HEK293 (cell line): ENCODE measurements around the gene ABCC10.

ENCODE experiments used
- CTCF ChIA-PET: fragments of 350-600 bp; formaldehyde crosslinking; extraction: SDS; loops from one replicate; lab custom pipeline; 2021; ENCODE audit warnings: antibody characterized with exemption; lab: Yijun Ruan, JAX
- POLR2A ChIA-PET: fragments of 300-600 bp; formaldehyde crosslinking; extraction: SDS; loops from one replicate; lab custom pipeline; 2020; ENCODE audit warnings: antibody characterized with exemption, inconsistent platforms; lab: Yijun Ruan, JAX
- H3K27ac ChIP-seq: fragments of 200-500 bp; sonication (Bioruptor generic); 2 replicates; pipeline ENCODE4 v1.5.1; 2014; ENCODE audit warnings: low read depth, low read length, control low read depth, inconsistent platforms; ENCODE audit errors: extremely low read depth
- H3K36me3 ChIP-seq, 2 experiments: fragments of 200-500 bp in 1 of 2; sonication (Bioruptor generic) in 1 of 2; 1 replicate in 1 of 2; 2 replicates in 1 of 2; pipeline ENCODE4 v1.5.1; 2014 to 2017; ENCODE audit warnings: inconsistent platforms in 2 of 2, low read length in 2 of 2; ENCODE audit not compliant: control insufficient read depth in 2 of 2, insufficient read depth in 1 of 2
- H3K4me1 ChIP-seq: fragments of 200-500 bp; sonication (Bioruptor generic); 2 replicates; pipeline ENCODE4 v1.5.1; 2014; ENCODE audit warnings: mild to moderate bottlenecking, low read length, inconsistent platforms; ENCODE audit not compliant: control insufficient read depth, insufficient read depth
- H3K4me3 ChIP-seq: 2 replicates; pipeline ENCODE4 v1.5.1; 2011; ENCODE audit warnings: low read depth, mild to moderate bottlenecking, control low read depth, low read length, moderate library complexity
- H3K9me3 ChIP-seq: fragments of 200-500 bp; sonication (Bioruptor generic); 2 replicates; pipeline ENCODE4 v1.5.1; 2014; ENCODE audit warnings: low read depth, low read length, inconsistent platforms; ENCODE audit not compliant: control insufficient read depth, insufficient read depth
- HOXD13 ChIP-seq: sonication (generic); formaldehyde crosslinking; IDR thresholded peaks from 2 replicates; pipeline ENCODE4 v1.8.0; 2022; ENCODE audit warnings: missing genetic modification reagents, borderline replicate concordance
- IKZF3 ChIP-seq: fragments of 450-650 bp; IDR thresholded peaks from 2 replicates; pipeline ENCODE4 v1.5.0; 2018; ENCODE audit warnings: missing biosample characterization, mild to moderate bottlenecking, missing genetic modification characterization, moderate library complexity
- KLF8 ChIP-seq: fragments of 450-650 bp; formaldehyde crosslinking; IDR thresholded peaks from 2 replicates; pipeline ENCODE4 v1.5.1; 2016; ENCODE audit warnings: missing biosample characterization, missing genetic modification characterization
- KLF9 ChIP-seq: fragments of 450-650 bp; formaldehyde crosslinking; IDR thresholded peaks from 2 replicates; pipeline ENCODE4 v1.5.1; 2016; ENCODE audit warnings: missing biosample characterization, missing genetic modification characterization, low read depth
- SP3 ChIP-seq: fragments of 450-650 bp; formaldehyde crosslinking; IDR thresholded peaks from 2 replicates; pipeline ENCODE4 v1.5.1; 2016; ENCODE audit warnings: missing biosample characterization, missing genetic modification characterization
- TRIM28 ChIP-seq: IDR thresholded peaks from 2 replicates; pipeline ENCODE4 v1.6.1; 2011; ENCODE audit warnings: low read length, control low read depth, borderline replicate concordance
- ZBTB10 ChIP-seq: fragments of 450-650 bp; formaldehyde crosslinking; IDR thresholded peaks from 2 replicates; pipeline ENCODE4 v1.5.1; 2016; ENCODE audit warnings: missing biosample characterization, missing genetic modification characterization
- ZFHX2 ChIP-seq: fragments of 450-650 bp; formaldehyde crosslinking; conservative IDR thresholded peaks from 2 replicates; pipeline ENCODE4 v1.5.1; 2016; ENCODE audit warnings: missing biosample characterization, missing genetic modification characterization
- ZFP69B ChIP-seq: fragments of 450-650 bp; formaldehyde crosslinking; IDR thresholded peaks from 2 replicates; pipeline ENCODE4 v1.5.1; 2016; ENCODE audit warnings: missing biosample characterization, missing genetic modification characterization
- ZIC2 ChIP-seq: fragments of 450-650 bp; formaldehyde crosslinking; IDR thresholded peaks from 2 replicates; pipeline ENCODE4 v1.5.1; 2016; ENCODE audit warnings: missing biosample characterization, missing genetic modification characterization
- ZNF10 ChIP-seq: fragments of 450-650 bp; formaldehyde crosslinking; IDR thresholded peaks from 2 replicates; pipeline ENCODE4 v1.5.1; 2017; ENCODE audit warnings: missing biosample characterization, missing genetic modification characterization
- ZNF148 ChIP-seq: fragments of 450-650 bp; formaldehyde crosslinking; IDR thresholded peaks from 2 replicates; pipeline ENCODE4 v1.5.0; 2017; ENCODE audit warnings: missing biosample characterization, missing genetic modification characterization, borderline replicate concordance
- ZNF214 ChIP-seq: fragments of 450-650 bp; formaldehyde crosslinking; IDR thresholded peaks from 2 replicates; pipeline ENCODE4 v1.5.1; 2017; ENCODE audit warnings: missing biosample characterization, mild to moderate bottlenecking, missing genetic modification characterization, borderline replicate concordance
- ZNF404 ChIP-seq: fragments of 450-650 bp; formaldehyde crosslinking; IDR thresholded peaks from 2 replicates; pipeline ENCODE4 v1.5.1; 2017; ENCODE audit warnings: missing biosample characterization, missing genetic modification characterization
- ZNF48 ChIP-seq: fragments of 450-650 bp; formaldehyde crosslinking; IDR thresholded peaks from 2 replicates; pipeline ENCODE4 v1.5.1; 2016; ENCODE audit warnings: missing biosample characterization, missing genetic modification characterization
- ZNF548 ChIP-seq: fragments of 450-650 bp; formaldehyde crosslinking; IDR thresholded peaks from 2 replicates; pipeline ENCODE4 v1.5.1; 2016; ENCODE audit warnings: missing biosample characterization, missing genetic modification characterization
- ZNF549 ChIP-seq: fragments of 450-650 bp; IDR thresholded peaks from 2 replicates; pipeline ENCODE4 v1.5.1; 2018; ENCODE audit warnings: missing biosample characterization, missing genetic modification characterization, mild to moderate bottlenecking, inconsistent platforms, moderate library complexity
- ZNF560 ChIP-seq: fragments of 450-650 bp; formaldehyde crosslinking; IDR thresholded peaks from 2 replicates; pipeline ENCODE4 v1.5.1; 2017; ENCODE audit warnings: missing biosample characterization, missing genetic modification characterization, borderline replicate concordance
- ZNF561 ChIP-seq: fragments of 450-650 bp; IDR thresholded peaks from 2 replicates; pipeline ENCODE4 v1.5.1; 2018; ENCODE audit warnings: missing biosample characterization, missing genetic modification characterization, borderline replicate concordance
- ZNF707 ChIP-seq: fragments of 450-650 bp; formaldehyde crosslinking; IDR thresholded peaks from 2 replicates; pipeline ENCODE4 v1.5.1; 2016; ENCODE audit warnings: missing biosample characterization, missing genetic modification characterization
- ZNF768 ChIP-seq: fragments of 450-650 bp; formaldehyde crosslinking; IDR thresholded peaks from 2 replicates; pipeline ENCODE4 v1.5.1; 2018; ENCODE audit warnings: missing biosample characterization, mild to moderate bottlenecking, missing genetic modification characterization
- TF ChIP-seq, protein P1 (sequence below): fragments of 450-650 bp; formaldehyde crosslinking; IDR thresholded peaks from 2 replicates; pipeline ENCODE4 v1.5.1; 2016; ENCODE audit warnings: missing biosample characterization, missing genetic modification characterization
- TF ChIP-seq, protein P2 (sequence below): fragments of 450-650 bp; formaldehyde crosslinking; IDR thresholded peaks from 2 replicates; pipeline ENCODE4 v1.5.1; 2016; ENCODE audit warnings: missing biosample characterization, missing genetic modification characterization

The ABCC10 gene

DNA sequence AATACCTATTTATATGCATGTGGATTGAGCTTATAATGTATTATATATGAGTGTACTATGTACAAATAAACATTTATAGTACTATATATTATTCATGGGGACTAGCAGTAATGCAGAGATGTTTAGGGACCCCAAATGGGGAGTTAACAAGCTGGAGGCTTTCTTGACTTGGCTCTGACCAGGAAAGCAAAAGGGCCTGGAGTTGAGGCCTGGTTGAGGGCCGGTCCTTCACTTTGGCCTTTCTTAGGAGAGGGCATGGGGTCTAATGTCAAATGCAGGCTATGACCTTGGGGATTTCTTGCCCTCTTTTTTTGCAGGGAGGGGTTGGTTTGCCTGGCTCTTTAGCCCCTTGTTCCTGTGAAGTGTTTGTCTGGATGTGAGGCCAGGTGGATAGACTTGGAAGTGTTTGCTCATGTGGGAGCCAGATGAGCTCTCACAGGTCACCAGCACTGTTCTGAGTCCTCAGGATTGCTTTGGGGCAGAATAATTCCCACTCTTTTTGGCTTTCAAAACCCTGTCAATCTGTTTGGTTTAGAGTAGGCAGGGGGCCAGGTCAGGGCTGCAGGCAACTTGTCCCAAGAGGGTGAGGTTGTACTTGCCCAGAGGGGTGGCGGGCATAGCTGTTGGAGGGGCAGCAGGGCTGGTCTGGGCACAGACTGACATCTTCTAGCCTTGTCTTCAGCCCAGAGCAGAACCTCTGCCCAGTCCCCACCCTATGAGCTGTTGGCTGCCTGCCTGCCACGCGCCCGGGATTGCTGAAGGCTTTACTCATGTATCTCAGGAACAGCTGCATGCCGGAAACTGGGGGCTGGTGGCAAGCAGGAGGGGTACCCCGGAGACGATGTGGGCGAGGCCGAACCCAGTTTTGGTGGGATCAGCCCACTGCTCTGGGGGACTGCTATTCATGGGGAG, 64.7 kb downstream of the ABCC10 start:
- H3K36me3 ChIP-seq: peaks cover 0 to 30% of the 10 kb centered on the region in 2 experiments; a peak in 1 of 3 replicates
- H3K27ac ChIP-seq: no peak overlapping the region
- peaks cover 7% of the 10 kb centered on the region for H3K4me1 ChIP-seq
- H3K4me3 ChIP-seq: no peak overlapping the region
- POLR2A ChIA-PET: interaction anchor here (2.3 kb wide), 1 partner anchor 14 kb away, joined by 8 read pairs; the partner anchor contains the start of gene TJAP1
- H3K9me3 ChIP-seq: no peaks in the 10 kb centered on the region
- CTCF ChIA-PET: interaction anchor here (0.6 to 11.2 kb wide), 2 partner anchors 16 to 75 kb away, joined by 4 to 142 read pairs; partner anchors contain the start of gene LRRC73
- TF ChIP-seq ZFHX2 (tag by site-specific recombination) (peak; percentile 36; the same call in 1 of the 2 replicates), ZNF768 (tag by site-specific recombination) (no peak), KLF8 (tag by site-specific recombination) (no peak), ZNF560 (tag by site-specific recombination) (no peak), ZBTB10 (tag by site-specific recombination) (no peak)

DNA sequence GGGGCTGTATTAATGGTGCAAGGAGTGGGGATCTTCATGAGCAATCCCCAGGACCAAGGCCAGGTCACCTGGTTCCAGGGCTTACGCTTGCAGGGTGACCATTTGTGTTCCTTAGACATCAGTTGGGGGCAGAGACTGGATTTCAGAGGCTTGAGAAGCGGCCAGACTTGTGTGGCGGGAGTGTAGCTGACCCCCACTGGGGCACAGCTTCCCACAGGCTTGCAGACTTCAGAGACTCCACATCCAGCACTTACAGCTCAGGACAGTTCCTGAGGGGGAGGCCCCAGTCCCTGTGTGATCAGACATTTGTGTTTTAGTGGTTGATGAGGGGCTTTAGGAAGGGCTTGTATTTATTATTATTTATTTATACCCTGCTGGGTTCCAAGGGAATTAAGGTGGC, 65.3 kb downstream of the ABCC10 start:
- CTCF ChIA-PET: interaction anchor here (0.6 to 11.2 kb wide), 4 partner anchors 10 to 322 kb away, joined by 4 to 142 read pairs (median 4); partner anchors contain the start of gene LRRC73
- H3K9me3 ChIP-seq: no peaks in the 10 kb centered on the region
- H3K27ac ChIP-seq: no peak overlapping the region
- H3K4me1 ChIP-seq: peaks cover 7% of the 10 kb centered on the region
- no peak overlapping the region for H3K4me3 ChIP-seq
- H3K36me3 ChIP-seq: peaks cover 0 to 32% of the 10 kb centered on the region in 2 experiments; a peak in 1 of 3 replicates
- POLR2A ChIA-PET: interaction anchor here (1.9 to 2.3 kb wide), 2 partner anchors 14 to 22 kb away, joined by 4 to 8 read pairs; partner anchors contain the start of gene TJAP1
- TF ChIP-seq ZNF549 (tag by site-specific recombination) (no peak), ZNF548 (tag by site-specific recombination) (no peak), KLF8 (tag by site-specific recombination) (no peak), ZNF214 (tag by site-specific recombination) (no peak), ZNF148 (tag by site-specific recombination) (no peak), SP3 (no peak), IKZF3 (tag by site-specific recombination) (no peak), HOXD13 (CRISPR knock-in tag) (no peak), ZNF10 (no peak), ZIC2 (tag by site-specific recombination) (peak; percentile 67), ZNF707 (tag by site-specific recombination) (0 out of 2 replicates have a peak, but pooled peaks have one; percentile 23), TRIM28 (no peak), ZNF404 (tag by site-specific recombination) (no peak), ZFHX2 (tag by site-specific recombination) (0 out of 2 replicates have a peak, but pooled peaks have one; percentile 2), ZNF561 (tag by site-specific recombination) (no peak), KLF9 (tag by site-specific recombination) (no peak), ZFP69B (tag by site-specific recombination) (no peak), ZNF48 (no peak)
- TF ChIP-seq, protein P1, sequence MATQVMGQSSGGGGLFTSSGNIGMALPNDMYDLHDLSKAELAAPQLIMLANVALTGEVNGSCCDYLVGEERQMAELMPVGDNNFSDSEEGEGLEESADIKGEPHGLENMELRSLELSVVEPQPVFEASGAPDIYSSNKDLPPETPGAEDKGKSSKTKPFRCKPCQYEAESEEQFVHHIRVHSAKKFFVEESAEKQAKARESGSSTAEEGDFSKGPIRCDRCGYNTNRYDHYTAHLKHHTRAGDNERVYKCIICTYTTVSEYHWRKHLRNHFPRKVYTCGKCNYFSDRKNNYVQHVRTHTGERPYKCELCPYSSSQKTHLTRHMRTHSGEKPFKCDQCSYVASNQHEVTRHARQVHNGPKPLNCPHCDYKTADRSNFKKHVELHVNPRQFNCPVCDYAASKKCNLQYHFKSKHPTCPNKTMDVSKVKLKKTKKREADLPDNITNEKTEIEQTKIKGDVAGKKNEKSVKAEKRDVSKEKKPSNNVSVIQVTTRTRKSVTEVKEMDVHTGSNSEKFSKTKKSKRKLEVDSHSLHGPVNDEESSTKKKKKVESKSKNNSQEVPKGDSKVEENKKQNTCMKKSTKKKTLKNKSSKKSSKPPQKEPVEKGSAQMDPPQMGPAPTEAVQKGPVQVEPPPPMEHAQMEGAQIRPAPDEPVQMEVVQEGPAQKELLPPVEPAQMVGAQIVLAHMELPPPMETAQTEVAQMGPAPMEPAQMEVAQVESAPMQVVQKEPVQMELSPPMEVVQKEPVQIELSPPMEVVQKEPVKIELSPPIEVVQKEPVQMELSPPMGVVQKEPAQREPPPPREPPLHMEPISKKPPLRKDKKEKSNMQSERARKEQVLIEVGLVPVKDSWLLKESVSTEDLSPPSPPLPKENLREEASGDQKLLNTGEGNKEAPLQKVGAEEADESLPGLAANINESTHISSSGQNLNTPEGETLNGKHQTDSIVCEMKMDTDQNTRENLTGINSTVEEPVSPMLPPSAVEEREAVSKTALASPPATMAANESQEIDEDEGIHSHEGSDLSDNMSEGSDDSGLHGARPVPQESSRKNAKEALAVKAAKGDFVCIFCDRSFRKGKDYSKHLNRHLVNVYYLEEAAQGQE: peak; percentile 67
- TF ChIP-seq, protein P2, sequence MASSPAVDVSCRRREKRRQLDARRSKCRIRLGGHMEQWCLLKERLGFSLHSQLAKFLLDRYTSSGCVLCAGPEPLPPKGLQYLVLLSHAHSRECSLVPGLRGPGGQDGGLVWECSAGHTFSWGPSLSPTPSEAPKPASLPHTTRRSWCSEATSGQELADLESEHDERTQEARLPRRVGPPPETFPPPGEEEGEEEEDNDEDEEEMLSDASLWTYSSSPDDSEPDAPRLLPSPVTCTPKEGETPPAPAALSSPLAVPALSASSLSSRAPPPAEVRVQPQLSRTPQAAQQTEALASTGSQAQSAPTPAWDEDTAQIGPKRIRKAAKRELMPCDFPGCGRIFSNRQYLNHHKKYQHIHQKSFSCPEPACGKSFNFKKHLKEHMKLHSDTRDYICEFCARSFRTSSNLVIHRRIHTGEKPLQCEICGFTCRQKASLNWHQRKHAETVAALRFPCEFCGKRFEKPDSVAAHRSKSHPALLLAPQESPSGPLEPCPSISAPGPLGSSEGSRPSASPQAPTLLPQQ: no peak
